H1 (cell line): ENCODE measurements around the gene HINT2. TPM values are rescaled to one million over a fixed set of nuclear protein-coding genes. Genes with fewer than 3 reads are reported as not detected.

Source experiments
- CTCF ChIA-PET: fragments of 300-600 bp; sonication (Branson Sonifier 250); formaldehyde crosslinking; loops from one replicate; lab custom pipeline; 2021; ENCODE audit not compliant: partially characterized antibody; lab: Charles Lee
- POLR2A ChIA-PET: fragments of 300-600 bp; sonication (Branson Sonifier 250); formaldehyde crosslinking; loops from one replicate; lab custom pipeline; 2021; ENCODE audit warnings: inconsistent platforms; ENCODE audit not compliant: partially characterized antibody; lab: Charles Lee
- DNase-seq, 2 experiments: peaks; one replicate each; pipeline versions ENCODE4 v3.0.0 to v3.0.0-alpha.2; 2010 to 2022; ENCODE audit warnings: low spot score in 2 of 2, low read depth in 1 of 2, mixed read lengths in 1 of 2
- FAIRE-seq: peaks from 2 replicates; lab custom pipeline; 2011; peaks lifted over from hg19 to GRCh38; lab: Jason Lieb, UNC
- H2AFZ ChIP-seq: 2 replicates; pipeline ENCODE4 v1.8.1; 2012; ENCODE audit warnings: low read length, inconsistent platforms
- H2AK5ac ChIP-seq: 2 replicates; pipeline ENCODE4 v1.6.1; 2013; ENCODE audit warnings: low read depth, low read length
- H2BK120ac ChIP-seq: replicated peaks from 2 replicates; pipeline ENCODE3; 2013; ENCODE audit warnings: low read depth, low read length, inconsistent platforms
- H2BK12ac ChIP-seq: 2 replicates; pipeline ENCODE4 v1.6.1; 2013; ENCODE audit warnings: low read depth, low read length
- H2BK15ac ChIP-seq: 2 replicates; pipeline ENCODE4 v1.6.1; 2013; ENCODE audit warnings: low read length
- H2BK20ac ChIP-seq: 2 replicates; pipeline ENCODE4 v1.6.1; 2013; ENCODE audit warnings: low read length
- H2BK5ac ChIP-seq: 2 replicates; pipeline ENCODE4 v1.6.1; 2013; ENCODE audit warnings: low read depth, low read length
- H3K14ac ChIP-seq: 2 replicates; pipeline ENCODE4 v1.6.1; 2013; ENCODE audit warnings: inconsistent platforms; ENCODE audit not compliant: insufficient read length
- H3K18ac ChIP-seq: 2 replicates; pipeline ENCODE4 v1.6.1; 2013; ENCODE audit warnings: low read length; ENCODE audit errors: extremely low read depth
- H3K23ac ChIP-seq: 2 replicates; pipeline ENCODE4 v1.6.1; 2013; ENCODE audit warnings: inconsistent platforms; ENCODE audit not compliant: insufficient read length
- H3K23me2 ChIP-seq: 2 replicates; pipeline ENCODE4 v1.6.1; 2013; ENCODE audit warnings: low read depth, low read length
- H3K27ac ChIP-seq: 2 replicates; pipeline ENCODE4 v1.6.1; 2011; ENCODE audit warnings: low read depth, low read length, inconsistent platforms
- H3K27me3 ChIP-seq, 4 experiments: replicated peaks in 1 of 4; 1 replicate in 1 of 4; 2 replicates in 3 of 4; pipeline versions ENCODE4 v1.6.1 to v1.8.1; 2011 to 2013; ENCODE audit warnings: low read length in 3 of 4, mild to moderate bottlenecking in 3 of 4, inconsistent platforms in 2 of 4, mixed read lengths in 2 of 4, moderate library complexity in 1 of 4; ENCODE audit not compliant: control insufficient read depth in 3 of 4, insufficient read depth in 3 of 4; ENCODE audit errors: extremely low read depth in 1 of 4
- H3K36me3 ChIP-seq, 4 experiments: 2 replicates each; pipeline versions ENCODE4 v1.6.1 to v1.8.1; 2011 to 2013; ENCODE audit warnings: mild to moderate bottlenecking in 4 of 4, low read length in 3 of 4, moderate library complexity in 2 of 4, control low read depth in 1 of 4, inconsistent platforms in 1 of 4; ENCODE audit not compliant: insufficient read depth in 4 of 4, control insufficient read depth in 2 of 4
- H3K4ac ChIP-seq: replicated peaks from 2 replicates; pipeline ENCODE3; 2013; ENCODE audit warnings: low read length, low read depth, mixed read lengths, inconsistent platforms; ENCODE audit not compliant: insufficient read length
- H3K4me1 ChIP-seq, 4 experiments: replicated peaks in 1 of 4; 1 replicate in 1 of 4; 2 replicates in 3 of 4; pipeline versions ENCODE4 v1.6.1 to v1.8.1; 2011 to 2013; ENCODE audit warnings: low read length in 3 of 4, inconsistent platforms in 2 of 4, mixed read lengths in 1 of 4; ENCODE audit not compliant: insufficient read depth in 4 of 4, control insufficient read depth in 3 of 4
- H3K4me2 ChIP-seq, 2 experiments: 2 replicates each; pipeline versions ENCODE4 v1.6.1 to v1.8.1; 2011 to 2013; ENCODE audit warnings: low read depth in 2 of 2, low read length in 2 of 2, control low read depth in 1 of 2, inconsistent platforms in 1 of 2, mild to moderate bottlenecking in 1 of 2; ENCODE audit not compliant: insufficient read depth in 1 of 2
- H3K4me3 ChIP-seq, 4 experiments: fragments of 200-600, 300-600 bp in 1 of 4; sonication (generic), shearing (Covaris generic), sonication (Bioruptor Twin) in 1 of 4; 2 replicates each; pipeline versions ENCODE4 v1.5.1 to v1.8.1; 2011 to 2016; ENCODE audit warnings: low read length in 4 of 4, low read depth in 3 of 4, control low read depth in 2 of 4, inconsistent platforms in 2 of 4, mild to moderate bottlenecking in 2 of 4, mixed read lengths in 1 of 4, moderate library complexity in 1 of 4; ENCODE audit not compliant: insufficient read depth in 2 of 4; ENCODE audit errors: extremely low read depth in 1 of 4
- H3K56ac ChIP-seq: replicated peaks from 2 replicates; pipeline ENCODE3; 2013; ENCODE audit warnings: low read depth, mild to moderate bottlenecking, mixed read lengths, low read length, inconsistent platforms; ENCODE audit not compliant: insufficient read length
- H3K79me1 ChIP-seq: 2 replicates; pipeline ENCODE4 v1.6.1; 2013; ENCODE audit warnings: low read depth, low read length, control low read depth
- H3K79me2 ChIP-seq, 2 experiments: 2 replicates each; pipeline versions ENCODE4 v1.6.1 to v1.8.1; 2012 to 2013; ENCODE audit warnings: low read length in 2 of 2, mild to moderate bottlenecking in 2 of 2, inconsistent platforms in 1 of 2; ENCODE audit not compliant: insufficient read depth in 2 of 2, control insufficient read depth in 1 of 2
- H3K9ac ChIP-seq, 4 experiments: replicated peaks in 1 of 4; 1 replicate in 1 of 4; 2 replicates in 3 of 4; pipeline versions ENCODE4 v1.6.1 to v1.8.1; 2011 to 2013; ENCODE audit warnings: low read depth in 3 of 4, low read length in 3 of 4, control low read depth in 2 of 4, mild to moderate bottlenecking in 2 of 4, moderate library complexity in 2 of 4, inconsistent platforms in 1 of 4; ENCODE audit errors: extremely low read depth in 1 of 4
- H3K9me3 ChIP-seq, 2 experiments: 2 replicates each; pipeline versions ENCODE4 v1.6.1 to v1.8.1; 2012 to 2013; ENCODE audit warnings: mild to moderate bottlenecking in 2 of 2, moderate library complexity in 2 of 2, control low read depth in 1 of 2, inconsistent platforms in 1 of 2, low read depth in 1 of 2, low read length in 1 of 2, mixed read lengths in 1 of 2; ENCODE audit not compliant: insufficient read depth in 2 of 2
- H4K20me1 ChIP-seq, 2 experiments: replicated peaks in 1 of 2; 2 replicates each; pipeline versions ENCODE3 to v1.8.1; 2011 to 2013; ENCODE audit warnings: inconsistent platforms in 2 of 2, low read length in 2 of 2, mild to moderate bottlenecking in 1 of 2; ENCODE audit not compliant: insufficient read depth in 2 of 2, control insufficient read depth in 1 of 2
- H4K5ac ChIP-seq: 2 replicates; pipeline ENCODE4 v1.6.1; 2013; ENCODE audit warnings: low read length, low read depth, mixed read lengths, inconsistent platforms; ENCODE audit not compliant: insufficient read length
- H4K8ac ChIP-seq: 2 replicates; pipeline ENCODE4 v1.8.0; 2013; ENCODE audit warnings: mild to moderate bottlenecking, moderate library complexity, low read length, inconsistent platforms; ENCODE audit not compliant: insufficient read depth; ENCODE audit errors: extremely low read depth
- H4K91ac ChIP-seq: replicated peaks from 2 replicates; pipeline ENCODE3; 2013; ENCODE audit warnings: low read length, mixed read lengths, inconsistent platforms; ENCODE audit not compliant: insufficient read length
- POLR2A ChIP-seq, 2 experiments: IDR thresholded peaks; 1 replicate in 1 of 2; 2 replicates in 1 of 2; pipeline ENCODE4 v1.6.1; 2011; ENCODE audit warnings: low read depth in 2 of 2, low read length in 2 of 2, mild to moderate bottlenecking in 2 of 2; ENCODE audit errors: control extremely low read depth in 1 of 2
- SRF ChIP-seq: IDR thresholded peaks from 2 replicates; pipeline ENCODE4 v1.6.1; 2011; ENCODE audit warnings: mild to moderate bottlenecking, low read depth, low read length, moderate library complexity
- WGBS, 2 experiments: shearing (Covaris generic) in 1 of 2; methylation state at CpG; one replicate each; pipeline versions ENCODE4 v1.1.6 to v1.1.7; 2013 to 2015; ENCODE audit warnings: low lambda C conversion rate in 2 of 2, mixed read lengths in 2 of 2, inconsistent platforms in 1 of 2, low coverage in 1 of 2, missing lambda C conversion rate in 1 of 2; ENCODE audit not compliant: insufficient replicate concordance in 2 of 2, insufficient coverage in 1 of 2, insufficient read length in 1 of 2; ENCODE audit errors: extremely low coverage in 1 of 2, missing lambda C conversion rate in 1 of 2; 5-methylcytosine and 5-hydroxymethylcytosine counted together
- polyA plus RNA-seq, 7 experiments: library from polyadenylated mRNA; depleted of rRNA in 3 of 7; stranded (reverse) in 5 of 7; unstranded in 2 of 7; fragments of >200 nt in 5 of 7; fragments of 200-250 nt in 2 of 7; gene quantifications; 1 replicate in 5 of 7; 2 replicates in 1 of 7; 4 replicates in 1 of 7; pipeline versions ENCODE4 v1.2.1 to v1.2.3, GENCODE V29; 2011 to 2013; ENCODE audit warnings: missing spikeins in 2 of 7, mixed read lengths in 2 of 7
- total RNA-seq: library from RNA; stranded (reverse); fragmentation: NEBNext Ultra II Directional; extraction: Animal tissue kit (Norgen Biotek cat#: 25700); gene quantifications from 2 replicates; pipeline ENCODE4 v1.2.1, GENCODE V29; 2021

Gene HINT2
- total and polyA plus RNA-seq, 2 of the 8 experiments (the other 6 are each of a cell fraction or from before 2014, with no cell fraction given): 32.1 to 51.2 TPM

GRCh38 chr9:35776018-35776417 lies 38.8 kb downstream of the HINT2 start:
- Histone ChIP-seq H3K56ac (no peak overlapping the region), H3K23me2 (no peaks in the 10 kb centered on the region), H2BK120ac (no peak overlapping the region), H2BK15ac (no peak overlapping the region), H3K4me3 (no peak overlapping the region), H3K79me1 (no peaks in the 10 kb centered on the region), H4K20me1 (no peaks in the 10 kb centered on the region), H3K14ac (no peak overlapping the region), H3K27ac (no peak overlapping the region), H3K4me1 (peaks cover 0 to 6% (median 4%) of the 10 kb centered on the region in 4 experiments; a peak in 6 of 7 replicates), H3K23ac (no peak overlapping the region), H3K4me2 (no peak overlapping the region), H2BK20ac (no peak overlapping the region), H3K36me3 (no peaks in the 10 kb centered on the region), H4K5ac (no peak overlapping the region), H2BK12ac (no peak overlapping the region), H2AFZ (no peak overlapping the region), H4K8ac (no peak overlapping the region), H3K9ac (no peak overlapping the region), H3K79me2 (no peaks in the 10 kb centered on the region), H2AK5ac (no peak overlapping the region), H3K9me3 (no peaks in the 10 kb centered on the region), H4K91ac (no peak overlapping the region), H3K4ac (no peak overlapping the region), H3K18ac (no peak overlapping the region), H2BK5ac (no peak overlapping the region), H3K27me3 (no peaks in the 10 kb centered on the region)
- WGBS, 2 experiments: 93% methylated on average over 4 of the region's 4 CpGs; no CpG with 5 or more reads in 1 of the 2 experiments
- CTCF ChIA-PET: interaction anchor here (1.0 to 3.8 kb wide), 11 partner anchors 13 to 106 kb away, joined by 3 to 29 read pairs (median 3); partner anchors contain the start of genes GBA2, HINT2 and RGP1
- POLR2A ChIA-PET: interaction anchor here (0.9 to 1.7 kb wide), 7 partner anchors 13 to 46 kb away, joined by 3 to 4 read pairs (median 3); partner anchors contain the start of genes CREB3 and TLN1
- FAIRE-seq: no peak
- no peak for DNase-seq
- no peak for TF ChIP-seq SRF
- no peak for TF ChIP-seq POLR2A (IDR thresholded peaks at IDR 0.05; ENCODE audit: control extremely low read depth in 1 of 2, low read depth in 2 of 2, low read length in 2 of 2)
